ENCODE results near the gene THRAP3. TPM values are rescaled to one million over a fixed set of nuclear protein-coding genes. Genes with fewer than 3 reads are reported as not detected.

THRAP3 gene
- total RNA-seq, 1 experiment from 2014 or later: 131 TPM

GRCh38 chr1:36306902-36307456 is 82.7 kb downstream of the THRAP3 start:
- Histone ChIP-seq H3K27ac (no peak overlapping the region), H3K27me3 (no peaks in the 10 kb centered on the region), H3K9me3 (replicated peaks) (no peaks in the 10 kb centered on the region), H3K36me3 (peaks cover 61% of the 10 kb centered on the region), H3K4me3 (no peak overlapping the region), H3K4me1 (no peaks in the 10 kb centered on the region)
- DNase-seq: no peak

- Histone ChIP-seq H3K27me3 (no peaks in the 10 kb centered on the region), H3K36me3 (peaks cover 62% of the 10 kb centered on the region), H3K4me3 (no peak overlapping the region), H3K4me1 (no peaks in the 10 kb centered on the region), H3K9me3 (replicated peaks) (no peaks in the 10 kb centered on the region), H3K27ac (no peak overlapping the region)
- DNase-seq: no peak
Observed at GRCh38 chr1:36307601-36308330, 83.5 kb downstream of the THRAP3 start.

GRCh38 chr1:36309397-36309796 is 85.2 kb downstream of the THRAP3 start:
- no peaks in the 10 kb centered on the region for H3K4me1 ChIP-seq

GRCh38 chr1:36320291-36320761 is 96.1 kb downstream of the THRAP3 start:
- Histone ChIP-seq H3K27ac (no peak overlapping the region), H3K4me3 (no peak overlapping the region), H3K36me3 (peaks cover 16% of the 10 kb centered on the region; the same call in 1 of the 2 replicates), H3K27me3 (no peaks in the 10 kb centered on the region), H3K9me3 (replicated peaks) (no peaks in the 10 kb centered on the region), H3K4me1 (peaks cover 3% of the 10 kb centered on the region; the same call in 1 of the 2 replicates)
- DNase-seq: no peak

More at GRCh38 chr1:36309397-36309796, 85.2 kb downstream of the THRAP3 start:
- Histone ChIP-seq H3K36me3 (peaks cover 54% of the 10 kb centered on the region), H3K27me3 (no peaks in the 10 kb centered on the region), H3K27ac (no peak overlapping the region), H3K9me3 (replicated peaks) (no peaks in the 10 kb centered on the region), H3K4me3 (no peak overlapping the region)
- DNase-seq: no peak

GRCh38 chr1:36320767-36321118 is 96.5 kb downstream of the THRAP3 start:
- no peak overlapping the region for H3K27ac ChIP-seq
- H3K4me1 ChIP-seq: peaks cover 3% of the 10 kb centered on the region; the same call in 1 of the 2 replicates
- H3K27me3 ChIP-seq: no peaks in the 10 kb centered on the region

GRCh38 chr1:36321119-36321951 is 97.1 kb downstream of the THRAP3 start:
- Histone ChIP-seq H3K27me3 (no peaks in the 10 kb centered on the region), H3K36me3 (peaks cover 16% of the 10 kb centered on the region; the same call in 1 of the 2 replicates), H3K4me1 (peaks cover 3% of the 10 kb centered on the region; the same call in 1 of the 2 replicates), H3K9me3 (replicated peaks) (no peaks in the 10 kb centered on the region), H3K4me3 (no peak overlapping the region), H3K27ac (no peak overlapping the region)
- DNase-seq: no peak

More at GRCh38 chr1:36320767-36321118, 96.5 kb downstream of the THRAP3 start:
- Histone ChIP-seq H3K4me3 (no peak overlapping the region), H3K9me3 (replicated peaks) (no peaks in the 10 kb centered on the region), H3K36me3 (peaks cover 16% of the 10 kb centered on the region; the same call in 1 of the 2 replicates)
- no peak for DNase-seq

GRCh38 chr1:36322041-36322785 is 98.0 kb downstream of the THRAP3 start:
- no peak overlapping the region for H3K27ac ChIP-seq
- H3K27me3 ChIP-seq: no peaks in the 10 kb centered on the region
- no peak overlapping the region for H3K4me3 ChIP-seq
- H3K36me3 ChIP-seq: peaks cover 12% of the 10 kb centered on the region; the same call in 1 of the 2 replicates
- H3K9me3 ChIP-seq (replicated peaks): no peaks in the 10 kb centered on the region
- no peak for DNase-seq
- peaks cover 3% of the 10 kb centered on the region; the same call in 1 of the 2 replicates for H3K4me1 ChIP-seq

- H3K27ac ChIP-seq: no peak overlapping the region
Observed at GRCh38 chr1:36322786-36323635, 98.8 kb downstream of the THRAP3 start.

GRCh38 chr1:36323636-36324352 is 99.6 kb downstream of the THRAP3 start, which contains the start of gene EVA1B:
Gene EVA1B, minus strand, starts transcription at chr1:36323645. Its CDS starts 608 bp downstream, at chr1:36323037.
- DNase-seq: peak; percentile 77 to 81
- peaks cover 3% of the 10 kb centered on the region; the same call in 1 of the 2 replicates for H3K4me1 ChIP-seq
- no peaks in the 10 kb centered on the region for H3K27me3 ChIP-seq
- H3K27ac ChIP-seq: no peak within 1 kb of the TSS
- H3K4me3 ChIP-seq: peak within 1 kb of the TSS; percentile 59
- H3K36me3 ChIP-seq: peaks cover 7% of the 10 kb centered on the region; the same call in 1 of the 2 replicates
- H3K9me3 ChIP-seq (replicated peaks): no peaks in the 10 kb centered on the region

More at GRCh38 chr1:36322786-36323635, 98.8 kb downstream of the THRAP3 start:
- H3K36me3 ChIP-seq: peaks cover 12% of the 10 kb centered on the region; the same call in 1 of the 2 replicates
- H3K4me3 ChIP-seq: peak overlapping the region; percentile 59
- DNase-seq: peak; percentile 47 to 50
- H3K27me3 ChIP-seq: no peaks in the 10 kb centered on the region
- H3K9me3 ChIP-seq (replicated peaks): no peaks in the 10 kb centered on the region
- H3K4me1 ChIP-seq: peaks cover 3% of the 10 kb centered on the region; the same call in 1 of the 2 replicates

- no peak overlapping the region for H3K27ac ChIP-seq
- no peak for DNase-seq
- no peaks in the 10 kb centered on the region for H3K9me3 ChIP-seq (replicated peaks)
- H3K4me1 ChIP-seq: peaks cover 3% of the 10 kb centered on the region; the same call in 1 of the 2 replicates
- no peaks in the 10 kb centered on the region for H3K27me3 ChIP-seq
- no peak overlapping the region for H3K4me3 ChIP-seq
- H3K36me3 ChIP-seq: peaks cover 7% of the 10 kb centered on the region; the same call in 1 of the 2 replicates
Observed at GRCh38 chr1:36324353-36324703, 100.1 kb downstream of the THRAP3 start.

GRCh38 chr1:36326499-36326898 is 102.3 kb downstream of the THRAP3 start:
- Histone ChIP-seq H3K4me3 (no peak overlapping the region), H3K9me3 (replicated peaks) (no peaks in the 10 kb centered on the region), H3K36me3 (no peaks in the 10 kb centered on the region; the same call in 1 of the 2 replicates), H3K27me3 (no peaks in the 10 kb centered on the region), H3K27ac (no peak overlapping the region), H3K4me1 (peaks cover 3% of the 10 kb centered on the region; the same call in 1 of the 2 replicates)
- no peak for DNase-seq

GRCh38 chr1:36327421-36328087 is 103.3 kb downstream of the THRAP3 start:
- no peak for DNase-seq
- H3K27ac ChIP-seq: no peak overlapping the region

More at GRCh38 chr1:36327421-36328087, 103.3 kb downstream of the THRAP3 start:
- no peaks in the 10 kb centered on the region for H3K27me3 ChIP-seq
- no peak overlapping the region for H3K4me3 ChIP-seq
- H3K36me3 ChIP-seq: no peaks in the 10 kb centered on the region
- peaks cover 3% of the 10 kb centered on the region; the same call in 1 of the 2 replicates for H3K4me1 ChIP-seq
- no peaks in the 10 kb centered on the region for H3K9me3 ChIP-seq (replicated peaks)
